ENCODE results near the gene NPIPB12. TPM values are rescaled to one million over a fixed set of nuclear protein-coding genes. Genes with fewer than 3 reads are reported as not detected.
"Not testable (repeated sequence)": the region's sequence is repeated elsewhere in the genome, so short reads cannot be mapped to it uniquely, and the experiment has no call there.

Gene NPIPB12
- 10 to 100 TPM; 20.9 to 41.2 (median 30.3) TPM for polyA plus RNA-seq (ENCODE audit: insufficient read length in 4 of 4)

- DNase-seq (ENCODE audit: low read depth in 4 of 4, low spot score in 3 of 4), result not testable (repeated sequence)
Observed at GRCh38 chr16:29506308-29506707, at the start of gene NPIPB12. NPIPB12 (minus strand) TSS chr16:29506408.

- not testable (repeated sequence) for DNase-seq (ENCODE audit: low read depth in 4 of 4, low spot score in 3 of 4)
Observed at GRCh38 chr16:29521520-29521919, 15.3 kb upstream of the NPIPB12 start.

GRCh38 chr16:29482276-29482675 is 23.9 kb downstream of the NPIPB12 start:
- DNase-seq (ENCODE audit: low read depth in 4 of 4, low spot score in 3 of 4), result not testable (repeated sequence)

DNA sequence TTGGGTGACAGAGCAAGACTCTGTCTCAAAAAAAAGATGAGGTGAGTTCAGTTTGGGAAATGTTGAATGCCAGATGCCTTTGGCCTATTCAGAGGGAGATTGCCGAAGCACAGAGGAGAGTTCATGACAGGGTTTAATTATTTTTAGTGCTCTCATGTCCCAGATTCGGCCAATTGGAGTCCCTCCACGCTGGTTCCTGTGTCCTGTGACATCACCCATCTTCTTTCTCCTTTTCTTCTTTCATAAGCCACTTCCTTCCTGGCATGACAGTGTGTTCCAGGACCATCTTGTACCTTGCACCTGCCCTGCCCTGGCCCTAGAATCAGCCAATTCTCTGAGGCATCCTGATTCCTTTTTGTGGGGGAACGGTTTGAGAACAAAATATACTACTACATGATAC is 34.1 kb downstream of the NPIPB12 start:
- DNase-seq (ENCODE audit: low read depth in 4 of 4, low spot score in 3 of 4), result not testable (repeated sequence)

- DNase-seq (ENCODE audit: low read depth in 4 of 4, low spot score in 3 of 4), result not testable (repeated sequence)
Observed at GRCh38 chr16:29469660-29470059, 36.5 kb downstream of the NPIPB12 start.

GRCh38 chr16:29467654-29468366 is 38.4 kb downstream of the NPIPB12 start:
- not testable (repeated sequence) for DNase-seq (ENCODE audit: low read depth in 4 of 4, low spot score in 3 of 4)

- DNase-seq (ENCODE audit: low read depth in 4 of 4, low spot score in 3 of 4), result not testable (repeated sequence)
Observed at GRCh38 chr16:29466904-29467303, 39.3 kb downstream of the NPIPB12 start.

GRCh38 chr16:29465985-29466824 is 40.0 kb downstream of the NPIPB12 start:
- not testable (repeated sequence) for DNase-seq (ENCODE audit: low read depth in 4 of 4, low spot score in 3 of 4)

DNA sequence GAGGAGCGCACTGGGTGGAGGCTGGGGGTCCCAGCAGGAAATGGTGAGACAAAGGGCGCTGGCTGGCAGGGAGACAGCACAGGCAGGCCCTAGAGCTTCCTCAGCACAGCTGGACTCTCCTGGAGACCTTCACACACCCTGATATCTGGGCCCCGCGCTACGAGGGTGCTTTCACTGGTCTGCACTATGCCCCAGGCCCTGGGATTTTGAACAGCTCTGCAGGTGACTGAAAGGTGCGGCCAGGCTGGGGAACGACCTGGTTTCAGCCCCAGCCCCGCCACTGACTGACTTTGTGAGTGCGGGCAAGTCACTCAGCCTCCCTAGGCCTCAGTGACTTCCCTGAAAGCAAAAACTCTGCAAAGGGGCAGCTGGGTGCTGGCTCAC is 45.6 kb downstream of the NPIPB12 start:
- not testable (repeated sequence) for DNase-seq (ENCODE audit: low read depth in 4 of 4, low spot score in 3 of 4)

DNA sequence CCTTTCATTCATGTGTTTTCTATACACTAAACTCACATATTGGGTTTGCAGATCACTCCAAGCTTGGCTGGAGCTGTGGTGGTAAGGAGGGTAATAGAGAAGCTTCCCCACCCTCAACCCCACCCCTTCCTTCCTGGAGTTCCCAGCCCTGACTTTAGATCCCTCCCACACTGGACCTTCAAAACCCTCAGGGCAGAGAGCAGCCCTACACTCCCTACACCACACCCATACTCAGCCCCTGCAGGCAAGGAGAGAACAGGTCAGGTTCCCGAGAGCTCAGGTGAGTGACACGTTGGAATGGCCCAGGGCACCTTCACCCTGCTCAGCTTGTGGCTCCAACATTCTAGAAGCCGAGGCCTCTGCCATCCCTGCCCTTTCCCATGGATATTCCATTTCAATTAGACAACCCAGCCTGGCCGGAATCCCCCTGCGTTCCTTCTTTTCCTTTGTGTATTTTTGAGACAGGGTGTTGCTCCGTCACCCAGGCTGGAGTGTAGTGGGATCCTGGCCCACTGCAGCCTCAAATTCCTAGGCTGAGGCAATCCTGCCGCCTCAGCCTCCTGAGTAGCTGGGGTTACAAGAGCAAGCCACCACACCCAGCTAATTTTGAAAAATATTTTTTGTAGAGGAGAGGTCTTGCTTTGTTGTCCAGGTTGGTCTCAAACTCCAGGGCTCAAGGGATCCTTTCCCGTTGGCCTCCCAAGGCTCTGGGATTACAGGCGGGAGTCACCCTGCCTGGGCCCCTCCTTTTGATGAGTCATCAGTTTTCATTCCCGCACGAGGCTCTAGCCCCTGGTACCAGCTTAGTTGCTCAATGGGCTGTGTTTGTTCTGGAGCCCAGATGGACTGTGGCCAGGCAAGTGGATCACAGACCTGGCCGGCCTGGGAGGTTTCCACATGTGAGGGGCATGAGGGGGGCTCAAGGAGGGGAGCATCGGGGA is 46.2 kb downstream of the NPIPB12 start, which contains the start of gene SULT1A4:
Gene SULT1A4 (plus strand): TSS at position 208 of the 941 bp plus-strand sequence. CDS start 1,473 bp downstream, outside the sequence.
- DNase-seq (ENCODE audit: low read depth in 4 of 4, low spot score in 3 of 4), result not testable (repeated sequence)

DNA sequence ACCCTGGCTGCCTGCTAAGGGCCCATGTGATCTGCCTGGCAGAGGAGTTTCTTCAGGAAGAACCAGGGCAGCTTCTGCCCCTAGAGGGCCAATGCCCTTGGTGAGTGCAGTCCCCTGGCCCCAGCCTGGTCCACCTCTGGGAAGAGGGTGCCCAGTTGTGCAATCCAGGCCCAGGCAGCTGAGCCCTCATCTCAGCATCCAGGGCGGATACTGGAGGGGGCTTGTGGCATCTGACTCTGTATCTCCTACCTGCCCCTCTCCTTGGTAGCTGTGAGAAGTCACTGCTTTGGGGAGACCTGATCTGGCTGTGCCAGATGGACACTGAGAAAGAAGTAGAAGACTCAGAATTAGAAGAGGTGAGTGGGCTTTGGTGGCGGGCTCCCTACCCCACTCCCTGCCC is 48.5 kb downstream of the NPIPB12 start:
- not testable (repeated sequence) for DNase-seq (ENCODE audit: low read depth in 4 of 4, low spot score in 3 of 4)

DNA sequence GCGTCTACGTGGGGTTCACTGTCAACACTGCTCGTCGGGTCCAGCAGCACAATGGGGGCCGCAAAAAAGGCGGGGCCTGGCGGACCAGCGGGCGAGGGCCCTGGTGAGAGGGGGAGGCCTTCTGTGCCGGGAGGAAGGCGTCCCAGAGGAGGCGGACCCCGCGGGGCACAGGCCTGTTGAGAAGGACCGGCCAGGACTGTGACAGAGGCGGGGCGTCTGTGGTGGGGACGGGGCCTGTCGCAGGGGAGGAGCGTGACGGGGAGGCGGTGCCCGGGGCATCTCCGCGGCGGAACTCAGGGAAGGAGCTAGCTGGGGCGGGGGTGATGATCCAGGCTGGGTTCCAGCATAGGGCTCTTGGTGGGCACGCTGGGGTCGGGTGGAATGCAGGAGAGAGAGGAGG is 51.4 kb downstream of the NPIPB12 start:
- not testable (repeated sequence) for DNase-seq (ENCODE audit: low read depth in 4 of 4, low spot score in 3 of 4)

GRCh38 chr16:29454269-29454668 is 51.9 kb downstream of the NPIPB12 start, which contains the start of the genes BOLA2 and SLX1B:
BOLA2 (minus strand) TSS chr16:29454351; CDS start chr16:29454253, 98 bp downstream.
SLX1B (plus strand) TSS chr16:29454533.
- DNase-seq (ENCODE audit: low read depth in 4 of 4, low spot score in 3 of 4), result not testable (repeated sequence)

- DNase-seq (ENCODE audit: low read depth in 4 of 4, low spot score in 3 of 4), result not testable (repeated sequence)
Observed at GRCh38 chr16:29453754-29454153, 52.5 kb downstream of the NPIPB12 start.

Other genes starting within 250 kb of the NPIPB12 start
- 1 to 10 TPM in 3 of 4 donors, under 1 TPM in 1; 0.97 to 2.2 (median 1.2) TPM for gene NPIPB11, start 99.7 kb downstream of the NPIPB12 start, polyA plus RNA-seq (ENCODE audit: insufficient read length in 4 of 4)
- gene BOLA2, start 52.1 kb downstream of the NPIPB12 start, polyA plus RNA-seq (ENCODE audit: insufficient read length in 4 of 4), result 10 to 100 TPM in 2 of 4 donors, 1 to 10 TPM in 2; 7.0 to 16.1 (median 9.9) TPM
- gene SLX1B, start 51.9 kb downstream of the NPIPB12 start, polyA plus RNA-seq (ENCODE audit: insufficient read length in 4 of 4), result 10 to 100 TPM; 10.4 to 15.6 (median 13.2) TPM
- gene SULT1A4, start 46.5 kb downstream of the NPIPB12 start, polyA plus RNA-seq (ENCODE audit: insufficient read length in 4 of 4), result 10 to 100 TPM in 3 of 4 donors, 1 to 10 TPM in 1; 9.9 to 26.2 (median 18.0) TPM
- gene SPN, start 156.8 kb upstream of the NPIPB12 start, polyA plus RNA-seq (ENCODE audit: insufficient read length in 4 of 4), result 1 to 10 TPM; 2.2 to 3.4 (median 2.7) TPM
- 100 to 1,000 TPM; 141 to 195 (median 149) TPM for gene QPRT, start 172.8 kb upstream of the NPIPB12 start, polyA plus RNA-seq (ENCODE audit: insufficient read length in 4 of 4)
- gene C16orf54, start 239.6 kb upstream of the NPIPB12 start, polyA plus RNA-seq (ENCODE audit: insufficient read length in 4 of 4), result under 1 TPM; 0.19 to 0.28 (median 0.22) TPM